HG02798 (cell line): ENCODE results near the gene SNX14.
"Not testable (repeated sequence)": the region's sequence is repeated elsewhere in the genome, so short reads cannot be mapped to it uniquely, and the experiment has no call there.

Experiments used
- ATAC-seq: cut with Tn5 transposase; IDR thresholded peaks from one replicate; pipeline ENCODE4 v1.9.1; 2021; ENCODE audit warnings: mild to moderate bottlenecking; ENCODE audit not compliant: unreplicated experiment, poor library complexity

Gene SNX14

GRCh38 chr6:85524281-85524680 is 69.4 kb downstream of the SNX14 start:
- ATAC-seq: not testable (repeated sequence)

- ATAC-seq: no peak
Observed at GRCh38 chr6:85516168-85516567, 77.5 kb downstream of the SNX14 start.

GRCh38 chr6:85506441-85507093 is 87.1 kb downstream of the SNX14 start:
- peak; percentile 43 for ATAC-seq

- ATAC-seq: no peak
Observed at GRCh38 chr6:85498596-85499258, 94.9 kb downstream of the SNX14 start.

GRCh38 chr6:85496856-85497255 is 96.8 kb downstream of the SNX14 start:
- ATAC-seq: no peak

GRCh38 chr6:85496009-85496579 is 97.6 kb downstream of the SNX14 start:
- no peak for ATAC-seq

GRCh38 chr6:85494547-85495536 is 98.8 kb downstream of the SNX14 start:
- no peak for ATAC-seq

GRCh38 chr6:85493389-85493788 is 100.3 kb downstream of the SNX14 start:
- ATAC-seq: no peak

- no peak for ATAC-seq
Observed at GRCh38 chr6:85490516-85491248, 103.0 kb downstream of the SNX14 start.

- no peak for ATAC-seq
Observed at GRCh38 chr6:85484948-85485347, 108.7 kb downstream of the SNX14 start.

GRCh38 chr6:85483846-85484245 is 109.8 kb downstream of the SNX14 start:
- no peak for ATAC-seq

- ATAC-seq: peak; percentile 87
Observed at GRCh38 chr6:85482905-85483700, 110.6 kb downstream of the SNX14 start.

- peak; percentile 7 for ATAC-seq
Observed at GRCh38 chr6:85482206-85482904, 111.3 kb downstream of the SNX14 start.

GRCh38 chr6:85479208-85479607 is 114.5 kb downstream of the SNX14 start:
- ATAC-seq: no peak

- no peak for ATAC-seq
Observed at GRCh38 chr6:85476532-85476931, 117.1 kb downstream of the SNX14 start.

- no peak for ATAC-seq
Observed at GRCh38 chr6:85473748-85474147, 119.9 kb downstream of the SNX14 start.

GRCh38 chr6:85472744-85473143 is 120.9 kb downstream of the SNX14 start:
- no peak for ATAC-seq

- no peak for ATAC-seq
Observed at GRCh38 chr6:85470023-85470410, 123.6 kb downstream of the SNX14 start.
